HFFc6 (cell line): Measurements from ENCODE around the gene CCDC192. TPM values are rescaled to one million over a fixed set of nuclear protein-coding genes. Genes with fewer than 3 reads are reported as not detected.

ENCODE experiments used
- DNase-seq: peaks from one replicate; pipeline ENCODE4 v3.0.0-alpha.2; 2018
- H3K27ac Mint-ChIP-seq: 2 replicates; pipeline ENCODE4 v1.8.0; 2020; ENCODE audit warnings: mild to moderate bottlenecking, mixed read lengths
- H3K27me3 Mint-ChIP-seq: 2 replicates; pipeline ENCODE4 v1.8.0; 2021; ENCODE audit warnings: mild to moderate bottlenecking, moderate library complexity, mixed read lengths; ENCODE audit not compliant: insufficient read depth
- H3K36me3 Mint-ChIP-seq: 2 replicates; pipeline ENCODE4 v1.8.0; 2021; ENCODE audit warnings: low read depth, mixed read lengths
- H3K4me1 Mint-ChIP-seq: 2 replicates; pipeline ENCODE4 v1.8.0; 2020; ENCODE audit warnings: low read depth, mixed read lengths
- H3K4me3 Mint-ChIP-seq: 2 replicates; pipeline ENCODE4 v1.8.0; 2020; ENCODE audit warnings: mild to moderate bottlenecking, moderate library complexity, mixed read lengths
- H3K9me3 Mint-ChIP-seq: 2 replicates; pipeline ENCODE4 v1.8.0; 2020; ENCODE audit warnings: mild to moderate bottlenecking, mixed read lengths
- CTCF ChIP-seq: fragments of 200-600 bp; sonication (generic); IDR thresholded peaks from 2 replicates; pipeline ENCODE4 v1.5.0; 2021; ENCODE audit warnings: antibody characterized with exemption, mild to moderate bottlenecking
- total RNA-seq, 6 experiments: library from RNA; stranded (reverse); fragmentation: NEBNext Ultra II Directional; extraction: Animal tissue kit (Norgen Biotek cat#: 25700); gene quantifications; 2 replicates in 1 of 6; 3 replicates in 5 of 6; pipeline ENCODE4 v1.2.3, GENCODE V29; 2021

Gene CCDC192
- total RNA-seq, 6 experiments from 2014 or later, result not detected

- Mint-ChIP-seq H3K9me3 (no peaks in the 10 kb centered on the region), H3K27ac (no peak overlapping the region), H3K4me1 (peaks cover 43% of the 10 kb centered on the region), H3K4me3 (no peak overlapping the region), H3K36me3 (peaks cover 19% of the 10 kb centered on the region), H3K27me3 (no peaks in the 10 kb centered on the region; the same call in none of the 2 replicates)
- no peak for TF ChIP-seq CTCF
- no peak for DNase-seq
These were observed 258.6 kb downstream of the CCDC192 start for GRCh38 chr5:127961763-127962145.

GRCh38 chr5:127962491-127962890, 259.3 kb downstream of the CCDC192 start:
- no peak overlapping the region for H3K4me3 Mint-ChIP-seq
- H3K9me3 Mint-ChIP-seq, result no peaks in the 10 kb centered on the region
- H3K36me3 Mint-ChIP-seq, result peaks cover 25% of the 10 kb centered on the region
- H3K4me1 Mint-ChIP-seq, result peaks cover 36% of the 10 kb centered on the region
- H3K27me3 Mint-ChIP-seq, result no peaks in the 10 kb centered on the region; the same call in none of the 2 replicates
- TF ChIP-seq CTCF, result no peak
- H3K27ac Mint-ChIP-seq, result no peak overlapping the region
- no peak for DNase-seq

- H3K27me3 Mint-ChIP-seq, result no peaks in the 10 kb centered on the region; the same call in none of the 2 replicates
These were observed 260.0 kb downstream of the CCDC192 start for GRCh38 chr5:127963233-127963632.

GRCh38 chr5:127963931-127964330, 260.7 kb downstream of the CCDC192 start:
- no peak for TF ChIP-seq CTCF
- Mint-ChIP-seq H3K4me1 (peaks cover 22% of the 10 kb centered on the region), H3K4me3 (no peak overlapping the region), H3K27me3 (no peaks in the 10 kb centered on the region; the same call in none of the 2 replicates), H3K27ac (no peak overlapping the region), H3K9me3 (no peaks in the 10 kb centered on the region), H3K36me3 (peaks cover 25% of the 10 kb centered on the region)
- no peak for DNase-seq

More at GRCh38 chr5:127963233-127963632, 260.0 kb downstream of the CCDC192 start:
- no peak for DNase-seq
- Mint-ChIP-seq H3K4me3 (no peak overlapping the region), H3K4me1 (peaks cover 29% of the 10 kb centered on the region), H3K36me3 (peaks cover 25% of the 10 kb centered on the region), H3K9me3 (no peaks in the 10 kb centered on the region), H3K27ac (no peak overlapping the region)
- no peak for TF ChIP-seq CTCF

GRCh38 chr5:127967323-127967982, 264.3 kb downstream of the CCDC192 start:
- H3K27ac Mint-ChIP-seq, result no peak overlapping the region
- H3K9me3 Mint-ChIP-seq, result no peaks in the 10 kb centered on the region
- TF ChIP-seq CTCF, result no peak
- H3K36me3 Mint-ChIP-seq, result peaks cover 25% of the 10 kb centered on the region
- H3K4me1 Mint-ChIP-seq, result peaks cover 7% of the 10 kb centered on the region
- H3K4me3 Mint-ChIP-seq, result no peak overlapping the region
- no peak for DNase-seq
- H3K27me3 Mint-ChIP-seq, result no peaks in the 10 kb centered on the region; the same call in none of the 2 replicates
